ACC112 (cell line): ENCODE data around the gene CCNH.

Experiments used
- H2AFZ ChIP-seq: fragments of 200-600 bp; sonication (generic); one replicate; pipeline ENCODE4 v1.6.0; 2017; ENCODE audit warnings: antibody characterized with exemption, low read length; ENCODE audit not compliant: unreplicated experiment
- H3K27ac ChIP-seq: fragments of 200-600 bp; sonication (generic); 2 replicates; pipeline ENCODE4 v1.5.1; 2014; ENCODE audit warnings: low read depth, mild to moderate bottlenecking, antibody characterized with exemption, low read length, moderate library complexity
- H3K27me3 ChIP-seq: fragments of 200-600 bp; sonication (generic); 2 replicates; pipeline ENCODE4 v1.6.1; 2014; ENCODE audit warnings: mild to moderate bottlenecking, antibody characterized with exemption, low read length, moderate library complexity, mixed read lengths; ENCODE audit not compliant: insufficient read depth
- H3K36me3 ChIP-seq: fragments of 200-600 bp; sonication (generic); 2 replicates; pipeline ENCODE4 v1.6.1; 2016; ENCODE audit warnings: mild to moderate bottlenecking, antibody characterized with exemption, low read length, moderate library complexity, mixed read lengths; ENCODE audit not compliant: insufficient read depth
- H3K4me1 ChIP-seq: fragments of 200-600 bp; sonication (generic); one replicate; pipeline ENCODE4 v1.6.1; 2016; ENCODE audit warnings: low read length, mixed read lengths; ENCODE audit not compliant: insufficient read depth, unreplicated experiment, control insufficient read depth
- H3K4me3 ChIP-seq: fragments of 200-600 bp; sonication (generic); 2 replicates; pipeline ENCODE4 v1.5.1; 2014; ENCODE audit warnings: mild to moderate bottlenecking, low read depth, low read length
- H3K79me2 ChIP-seq: fragments of 200-600 bp; sonication (generic); one replicate; pipeline ENCODE4 v1.6.0; 2016; ENCODE audit warnings: low read length; ENCODE audit not compliant: control insufficient read depth, unreplicated experiment, insufficient read depth

Gene CCNH

DNA sequence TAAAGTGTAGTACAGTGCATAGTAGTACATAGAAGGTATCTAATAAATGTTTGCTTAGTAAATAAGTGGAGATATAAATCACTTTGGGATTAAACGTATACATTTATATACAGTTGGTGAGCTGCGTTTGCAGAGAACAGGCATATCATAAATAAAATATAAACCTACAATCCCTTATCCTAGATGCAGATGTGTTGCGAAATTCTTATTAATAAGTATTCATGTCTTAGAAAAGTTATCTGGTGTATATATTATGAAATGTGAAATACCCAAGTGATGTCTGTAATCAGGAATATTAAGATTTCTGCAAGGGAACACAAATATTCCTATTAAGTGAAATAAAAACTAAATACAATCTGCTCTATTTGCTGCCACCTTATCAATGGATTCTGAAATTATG, 8.8 kb downstream of the CCNH start:
- peaks cover 22% of the 10 kb centered on the region for H3K79me2 ChIP-seq
- H3K4me3 ChIP-seq: no peak overlapping the region
- peaks cover 14% of the 10 kb centered on the region for H3K4me1 ChIP-seq
- H3K27ac ChIP-seq: no peak overlapping the region
- no peak overlapping the region for H2AFZ ChIP-seq
- H3K36me3 ChIP-seq: peaks cover 54% of the 10 kb centered on the region
- H3K27me3 ChIP-seq: no peaks in the 10 kb centered on the region

DNA sequence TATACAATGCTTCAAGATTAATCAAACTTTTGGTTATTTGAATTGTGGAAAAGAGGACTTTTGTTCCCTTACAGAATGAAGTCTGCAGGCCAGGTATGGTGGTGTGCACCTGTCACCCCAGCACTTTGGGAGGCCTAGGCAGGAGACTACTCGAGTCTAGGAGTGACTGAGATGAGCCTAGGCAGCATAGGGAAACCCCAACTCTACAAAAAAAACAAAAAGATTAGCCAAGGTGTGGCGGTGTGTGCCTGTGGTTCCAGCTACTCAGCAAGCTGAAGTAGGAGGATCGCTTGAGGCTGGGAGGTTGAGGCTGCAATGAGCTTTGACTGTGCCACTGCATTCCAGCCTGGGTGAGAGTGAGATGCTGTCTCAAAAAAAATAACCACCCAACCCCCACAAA, 9.3 kb downstream of the CCNH start:
- H3K4me3 ChIP-seq: no peak overlapping the region
- peaks cover 19% of the 10 kb centered on the region for H3K4me1 ChIP-seq
- H3K36me3 ChIP-seq: peaks cover 53% of the 10 kb centered on the region
- no peak overlapping the region for H3K27ac ChIP-seq
- H2AFZ ChIP-seq: no peak overlapping the region
- no peaks in the 10 kb centered on the region for H3K27me3 ChIP-seq
- peaks cover 19% of the 10 kb centered on the region for H3K79me2 ChIP-seq

DNA sequence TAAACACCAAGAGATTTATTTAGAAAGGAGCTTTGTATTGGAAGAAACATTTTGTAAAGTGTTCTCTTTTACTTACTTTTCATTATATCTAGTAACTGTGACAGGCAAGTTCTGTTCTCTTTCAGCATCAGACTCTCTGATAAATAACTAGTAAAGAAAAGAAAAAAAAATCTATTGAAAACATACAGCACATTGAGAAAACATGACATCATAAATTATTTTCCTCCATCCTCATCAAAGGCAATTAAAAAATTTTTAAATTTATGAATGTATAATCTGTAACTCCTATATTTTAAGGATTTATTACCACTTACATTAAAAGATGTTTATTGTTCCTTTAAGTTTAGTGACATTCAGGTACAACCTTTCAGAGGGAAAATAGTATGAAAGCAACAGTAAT, 11.1 kb downstream of the CCNH start:
- Histone ChIP-seq H3K27ac (no peak overlapping the region), H3K4me1 (peaks cover 23% of the 10 kb centered on the region), H3K4me3 (no peak overlapping the region), H2AFZ (no peak overlapping the region), H3K79me2 (peaks cover 18% of the 10 kb centered on the region), H3K36me3 (peaks cover 51% of the 10 kb centered on the region), H3K27me3 (no peaks in the 10 kb centered on the region)

DNA sequence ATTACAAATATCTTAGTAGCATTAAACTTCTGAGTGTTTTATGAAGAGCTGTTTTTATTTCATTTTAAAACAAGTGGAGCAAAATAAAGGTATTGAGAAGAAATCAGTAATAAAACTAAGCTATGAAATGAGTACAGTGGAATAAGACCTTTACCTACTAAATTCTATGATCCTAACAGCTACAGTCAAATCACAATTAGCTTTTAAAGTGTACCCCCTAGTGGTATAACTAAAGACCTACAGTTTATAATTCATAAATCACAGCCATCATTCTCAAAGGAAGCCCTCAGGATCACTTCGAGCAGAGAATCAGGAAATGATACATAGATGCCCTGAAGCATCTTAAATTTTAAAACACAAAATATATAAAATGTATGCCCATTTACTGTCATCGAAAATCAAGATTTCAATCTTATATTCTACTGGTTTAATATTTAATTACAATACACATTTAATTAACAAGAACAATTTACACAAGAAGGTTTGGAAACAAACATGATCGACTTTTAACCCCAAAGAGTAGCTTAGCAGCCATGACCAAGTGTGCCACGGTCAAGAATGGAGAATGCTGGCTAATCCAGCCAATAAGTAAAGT, 12.3 kb downstream of the CCNH start:
- Histone ChIP-seq H2AFZ (no peak overlapping the region), H3K4me3 (no peak overlapping the region), H3K79me2 (peaks cover 21% of the 10 kb centered on the region), H3K27ac (peak overlapping the region; percentile 61), H3K4me1 (peaks cover 25% of the 10 kb centered on the region), H3K27me3 (no peaks in the 10 kb centered on the region), H3K36me3 (peaks cover 46% of the 10 kb centered on the region)

DNA sequence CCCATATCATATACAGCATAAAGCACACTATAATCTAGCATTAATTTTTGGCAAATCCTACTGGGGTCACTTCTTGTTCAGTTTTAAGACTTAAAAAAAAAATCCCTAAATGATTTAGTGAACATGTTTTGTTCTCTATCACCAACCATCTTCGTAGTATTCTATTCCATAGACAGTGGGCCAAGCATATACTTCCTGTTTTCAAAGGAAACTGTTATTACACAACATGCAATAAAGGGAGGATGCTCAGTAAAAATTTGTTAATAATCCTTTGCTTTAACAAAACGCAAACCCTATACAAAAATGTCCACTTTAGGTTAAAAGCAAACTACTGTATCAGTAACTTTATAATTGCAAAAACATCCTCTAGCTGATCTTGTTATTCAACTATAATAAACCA, 13.0 kb downstream of the CCNH start:
- no peak overlapping the region for H2AFZ ChIP-seq
- peaks cover 49% of the 10 kb centered on the region for H3K36me3 ChIP-seq

DNA sequence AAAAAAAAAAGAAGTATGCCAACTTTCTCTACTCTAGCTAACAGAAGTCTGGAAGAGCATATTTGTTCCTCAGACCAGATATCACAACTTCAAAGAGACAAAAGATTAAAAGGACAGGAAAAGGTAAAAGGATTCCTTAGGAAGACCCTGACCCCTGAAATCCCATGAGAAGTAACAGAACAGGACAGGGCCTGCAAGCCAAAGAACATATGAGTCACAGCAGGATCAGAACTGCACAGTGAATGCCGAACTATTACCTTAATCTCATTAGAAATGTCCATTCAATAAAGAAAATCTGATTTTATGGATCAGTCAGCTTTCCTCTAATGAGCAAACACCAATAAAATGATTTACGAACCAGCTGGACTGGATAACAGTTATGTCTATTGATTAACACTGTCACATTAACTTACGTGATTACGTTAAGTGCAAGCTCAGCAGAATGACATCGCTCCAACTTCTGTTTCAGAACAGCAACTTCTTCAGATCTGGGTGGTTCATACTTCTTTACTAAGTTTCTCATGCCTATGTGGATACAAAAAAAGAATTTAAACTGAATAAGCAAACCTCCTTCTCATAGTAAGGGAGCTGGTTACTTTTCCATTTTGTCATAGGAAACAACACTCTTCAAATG, 13.6 kb downstream of the CCNH start:
- H3K4me3 ChIP-seq: peak overlapping the region; percentile 5; the same call in 1 of the 2 replicates
- H3K4me1 ChIP-seq: peaks cover 38% of the 10 kb centered on the region
- no peak overlapping the region for H2AFZ ChIP-seq
- H3K27me3 ChIP-seq: no peaks in the 10 kb centered on the region
- peaks cover 44% of the 10 kb centered on the region for H3K36me3 ChIP-seq
- peaks cover 19% of the 10 kb centered on the region for H3K79me2 ChIP-seq
- peak overlapping the region; percentile 61 for H3K27ac ChIP-seq

More for the DNA sequence above, 13.0 kb downstream of the CCNH start:
- peak overlapping the region; percentile 5; the same call in 1 of the 2 replicates for H3K4me3 ChIP-seq
- peaks cover 32% of the 10 kb centered on the region for H3K4me1 ChIP-seq
- peak overlapping the region; percentile 61 for H3K27ac ChIP-seq
- H3K27me3 ChIP-seq: no peaks in the 10 kb centered on the region
- peaks cover 23% of the 10 kb centered on the region for H3K79me2 ChIP-seq

DNA sequence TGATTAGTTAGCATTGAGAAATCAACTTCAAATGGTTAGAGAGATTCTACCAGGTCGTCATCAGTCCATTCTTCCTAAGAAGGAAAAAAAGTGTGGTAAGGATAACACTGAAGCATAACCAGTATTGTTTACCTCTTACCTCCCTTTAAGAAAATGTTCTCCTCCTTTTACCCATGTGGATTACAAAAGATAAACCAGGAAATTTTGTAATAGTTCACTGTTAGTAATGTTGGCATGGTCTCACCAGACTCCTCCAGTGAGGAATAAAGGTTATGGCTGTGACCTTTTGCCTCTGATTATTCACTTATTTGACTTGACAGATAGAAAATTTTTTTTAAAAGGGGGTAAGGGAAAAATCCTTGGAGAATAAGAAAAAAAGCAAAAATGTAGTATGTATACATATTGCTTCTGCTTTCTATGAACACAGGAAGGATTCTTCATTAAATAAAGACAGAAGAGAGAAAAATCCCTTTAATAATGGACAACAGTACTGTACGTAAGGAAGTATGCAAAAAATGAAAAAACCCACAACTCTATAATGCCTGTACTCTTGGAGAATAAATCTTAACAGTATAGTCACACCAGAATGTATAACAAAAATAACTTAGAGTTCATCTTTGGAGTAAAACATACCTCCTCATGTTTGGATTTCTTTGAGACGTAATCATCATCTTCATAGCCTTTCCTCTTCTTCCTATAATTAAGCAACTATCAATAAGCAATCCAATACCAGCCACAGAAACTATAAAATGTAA, 18.1 kb downstream of the CCNH start:
- peaks cover 57% of the 10 kb centered on the region for H3K36me3 ChIP-seq
- no peak overlapping the region for H2AFZ ChIP-seq
- peaks cover 67% of the 10 kb centered on the region for H3K4me1 ChIP-seq
- H3K27me3 ChIP-seq: no peaks in the 10 kb centered on the region
- H3K79me2 ChIP-seq: peaks cover 37% of the 10 kb centered on the region
- H3K27ac ChIP-seq: peak overlapping the region; percentile 98
- H3K4me3 ChIP-seq: peak overlapping the region; percentile 42; the same call in 1 of the 2 replicates

DNA sequence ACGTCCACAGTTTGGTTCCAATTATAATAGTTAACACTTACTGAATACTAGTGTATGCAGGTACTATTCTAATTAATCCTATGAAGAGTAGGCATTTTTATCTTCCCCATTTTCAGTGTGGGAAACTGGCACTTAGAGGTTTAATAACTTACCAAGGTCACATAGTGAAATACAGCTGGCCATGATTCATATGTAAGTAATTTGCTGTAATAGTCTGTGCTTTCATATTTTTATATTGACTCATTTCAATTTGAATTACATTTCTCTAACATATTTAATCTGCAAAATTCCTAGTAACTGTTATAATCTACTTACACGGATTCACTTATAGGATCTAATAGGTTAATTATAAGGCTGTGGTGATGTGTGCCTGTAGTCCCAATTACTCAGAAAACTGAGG, 19.4 kb downstream of the CCNH start:
- H3K79me2 ChIP-seq: peaks cover 38% of the 10 kb centered on the region
- H2AFZ ChIP-seq: no peak overlapping the region
- peaks cover 57% of the 10 kb centered on the region for H3K36me3 ChIP-seq
- peaks cover 57% of the 10 kb centered on the region for H3K4me1 ChIP-seq
- peak overlapping the region; percentile 54 for H3K4me3 ChIP-seq
- peak overlapping the region; percentile 98 for H3K27ac ChIP-seq
- H3K27me3 ChIP-seq: no peaks in the 10 kb centered on the region

DNA sequence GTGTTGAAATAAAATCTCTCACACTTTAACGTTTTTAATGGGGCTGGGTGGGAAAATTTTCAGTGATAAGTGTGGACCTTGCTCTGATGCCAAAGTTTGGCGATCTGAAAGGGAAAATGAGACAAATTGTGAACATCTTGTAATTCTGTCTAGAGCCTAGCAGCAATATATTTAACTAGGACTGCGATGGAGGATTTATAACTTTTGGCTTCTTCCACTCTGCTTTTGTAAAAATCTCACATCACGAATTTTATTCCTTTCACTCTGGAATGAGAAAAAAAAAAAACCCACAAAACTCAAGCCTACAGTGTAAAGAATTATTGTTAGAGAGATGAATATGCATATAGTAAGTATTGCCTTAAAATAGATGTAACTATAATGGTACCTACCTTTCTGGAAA, 19.9 kb downstream of the CCNH start:
- H3K27ac ChIP-seq: peak overlapping the region; percentile 98
- peaks cover 36% of the 10 kb centered on the region for H3K79me2 ChIP-seq
- no peak overlapping the region for H2AFZ ChIP-seq
- no peaks in the 10 kb centered on the region for H3K27me3 ChIP-seq
- H3K36me3 ChIP-seq: peaks cover 57% of the 10 kb centered on the region
- H3K4me1 ChIP-seq: peaks cover 54% of the 10 kb centered on the region
- peak overlapping the region; percentile 13; the same call in 1 of the 2 replicates for H3K4me3 ChIP-seq

DNA sequence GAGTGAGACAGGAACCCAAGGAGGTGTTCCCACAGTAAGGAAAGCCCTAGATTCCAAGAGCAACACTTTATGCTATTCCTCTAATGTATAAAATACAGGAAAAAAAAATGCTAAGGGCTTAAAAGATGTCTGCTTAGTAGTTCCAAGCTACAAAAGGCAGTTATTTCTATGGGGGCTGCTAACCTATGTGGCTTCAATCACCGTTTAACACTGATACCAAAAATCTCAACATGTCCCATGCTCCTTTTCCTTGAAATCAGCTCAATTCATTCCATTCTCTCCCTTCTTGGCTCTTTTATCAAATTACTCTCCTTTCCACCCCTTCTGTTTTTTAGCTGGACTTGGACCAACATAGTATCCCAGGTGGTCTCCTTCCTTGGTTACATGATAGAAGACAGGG, 20.6 kb downstream of the CCNH start:
- Histone ChIP-seq H3K36me3 (peaks cover 60% of the 10 kb centered on the region), H3K27me3 (no peaks in the 10 kb centered on the region), H3K27ac (peak overlapping the region; percentile 98), H3K4me1 (peaks cover 54% of the 10 kb centered on the region), H3K4me3 (no peak overlapping the region), H3K79me2 (peaks cover 32% of the 10 kb centered on the region), H2AFZ (no peak overlapping the region)
